Measurements from ENCODE around the gene DCANP1.

- TF ChIP-seq CTCF (conservative IDR thresholded peaks at IDR 0.05; ENCODE audit: low read length) (no peak), EZH2phosphoT487 (IDR thresholded peaks at IDR 0.05; ENCODE audit: borderline replicate concordance) (no peak)
Observed at GRCh38 chr5:135450336-135450735, 3.2 kb upstream of the DCANP1 start.

Data from Loucy (cell line).